HepG2 (cell line): ENCODE measurements around the gene TBC1D14. TPM values are rescaled to one million over a fixed set of nuclear protein-coding genes. Genes with fewer than 3 reads are reported as not detected.

Experiments
- RBM39 ChIP-seq: fragments of 200-400 bp; formaldehyde crosslinking; IDR thresholded peaks from one replicate; pipeline ENCODE4 v1.6.1; 2018; ENCODE audit warnings: antibody characterized with exemption, mild to moderate bottlenecking, low read depth, low read length; ENCODE audit not compliant: poor library complexity, severe bottlenecking
- SOX13 ChIP-seq, 3 experiments: fragments of 450-650 bp in 1 of 3; sonication (generic) in 1 of 3; formaldehyde crosslinking in 1 of 3; IDR thresholded peaks in 2 of 3; conservative IDR thresholded peaks in 1 of 3; 2 replicates each; pipeline versions ENCODE4 v1.5.0 to v1.6.1; 2016 to 2020; ENCODE audit warnings: antibody characterized with exemption in 1 of 3, mild to moderate bottlenecking in 1 of 3, missing compliant biosample characterization in 1 of 3, missing genetic modification reagents in 1 of 3, moderate library complexity in 1 of 3
- ZNF20 ChIP-seq: sonication (generic); formaldehyde crosslinking; IDR thresholded peaks from 2 replicates; pipeline ENCODE4 v1.4.0; 2020; ENCODE audit warnings: mild to moderate bottlenecking, moderate library complexity, missing genetic modification reagents
- ZNF703 ChIP-seq: sonication (generic); formaldehyde crosslinking; IDR thresholded peaks from 2 replicates; pipeline ENCODE4 v1.5.1; 2020; ENCODE audit warnings: missing genetic modification reagents, mild to moderate bottlenecking, moderate library complexity, borderline replicate concordance
- polyA plus RNA-seq, 8 experiments: library from polyadenylated mRNA; depleted of rRNA in 3 of 8; stranded (reverse) in 7 of 8; unstranded in 1 of 8; fragments of >200 nt; fragmentation: Illumina TruSeq in 4 of 8; extraction: Trizol in 4 of 8; gene quantifications; 2 replicates each; pipeline versions ENCODE4 v1.2.1 to v1.2.3, GENCODE V29; 2011 to 2016; ENCODE audit warnings: low read depth in 4 of 8, missing spikeins in 1 of 8, mixed read lengths in 1 of 8; ENCODE audit not compliant: insufficient read depth in 1 of 8
- total RNA-seq, 5 experiments: library from RNA; depleted of rRNA; stranded (reverse); fragments of >200 nt; fragmentation: Illumina TruSeq; extraction: Trizol; gene quantifications; 2 replicates each; pipeline ENCODE4 v1.2.3, GENCODE V29; 2016; ENCODE audit warnings: low read depth in 1 of 5
- TF ChIP-seq, protein P1 (sequence below): sonication (generic); formaldehyde crosslinking; IDR thresholded peaks from 2 replicates; pipeline ENCODE4 v1.4.0; 2020; ENCODE audit warnings: missing genetic modification reagents, mild to moderate bottlenecking, borderline replicate concordance
- TF ChIP-seq, protein P2 (sequence below): sonication (generic); formaldehyde crosslinking; IDR thresholded peaks from 2 replicates; pipeline ENCODE4 v1.4.0; 2020; ENCODE audit warnings: missing genetic modification reagents, borderline replicate concordance
- TF ChIP-seq, protein P3 (sequence below), 2 experiments: sonication (generic) in 1 of 2; formaldehyde crosslinking in 1 of 2; IDR thresholded peaks; 2 replicates each; pipeline versions ENCODE4 v1.6.1 to v1.9.0; 2014 to 2022; ENCODE audit warnings: antibody characterized with exemption in 1 of 2, borderline replicate concordance in 1 of 2, inconsistent platforms in 1 of 2, low read depth in 1 of 2, missing genetic modification reagents in 1 of 2
- TF ChIP-seq, protein P4 (sequence below): sonication (generic); formaldehyde crosslinking; IDR thresholded peaks from 2 replicates; pipeline ENCODE4 v1.4.0; 2020; ENCODE audit warnings: missing genetic modification reagents
- TF ChIP-seq, protein P5 (sequence below): sonication (generic); formaldehyde crosslinking; IDR thresholded peaks from 2 replicates; pipeline ENCODE4 v1.8.1; 2022; ENCODE audit warnings: mild to moderate bottlenecking, missing genetic modification reagents

Gene TBC1D14
- total and polyA plus RNA-seq, 2 of the 13 experiments (the other 11 are each of a cell fraction or from before 2014, with no cell fraction given): 29.5 to 46.5 TPM

DNA sequence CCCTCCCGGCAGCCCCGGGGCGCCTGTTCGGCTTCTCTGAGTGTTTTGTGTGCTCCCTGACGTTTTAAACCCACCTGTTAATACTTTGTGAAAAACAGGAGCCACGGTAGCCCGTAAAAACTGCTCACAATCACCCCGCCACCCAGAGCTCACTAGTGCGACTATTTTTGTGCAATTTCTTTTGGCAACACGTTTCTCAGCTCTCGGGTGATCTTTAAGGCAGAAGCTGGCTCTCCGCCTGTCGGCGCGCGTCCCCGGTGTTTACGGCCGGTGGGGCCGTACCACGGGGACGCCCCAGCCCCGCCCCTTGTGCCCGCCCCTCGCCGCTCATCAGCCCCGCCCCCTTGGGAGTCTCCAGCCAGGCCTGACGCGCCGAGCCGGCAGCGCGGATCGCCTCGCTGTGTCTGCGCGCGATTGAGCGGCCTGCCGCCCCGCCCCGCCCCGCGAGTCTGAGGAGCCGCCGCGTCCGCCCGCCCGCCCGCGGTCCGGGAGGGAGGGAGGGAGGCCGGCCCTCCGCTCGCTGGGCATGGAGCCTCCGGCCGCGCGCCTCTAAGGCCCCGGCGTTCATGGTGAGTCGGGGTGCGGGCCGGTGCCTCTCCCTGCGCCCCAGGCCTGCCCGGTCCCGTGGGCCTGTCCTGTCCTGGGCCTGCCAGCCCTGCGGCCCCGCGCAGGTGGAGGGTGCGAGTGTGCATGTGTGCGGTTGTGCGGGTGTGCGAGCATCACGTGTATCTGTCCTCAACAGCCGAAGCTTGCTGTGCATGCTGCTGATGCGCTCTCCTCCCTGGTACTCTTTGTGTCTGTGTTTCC is 77.4 kb downstream of the TBC1D14 start (continued):
- TF ChIP-seq, protein P1, sequence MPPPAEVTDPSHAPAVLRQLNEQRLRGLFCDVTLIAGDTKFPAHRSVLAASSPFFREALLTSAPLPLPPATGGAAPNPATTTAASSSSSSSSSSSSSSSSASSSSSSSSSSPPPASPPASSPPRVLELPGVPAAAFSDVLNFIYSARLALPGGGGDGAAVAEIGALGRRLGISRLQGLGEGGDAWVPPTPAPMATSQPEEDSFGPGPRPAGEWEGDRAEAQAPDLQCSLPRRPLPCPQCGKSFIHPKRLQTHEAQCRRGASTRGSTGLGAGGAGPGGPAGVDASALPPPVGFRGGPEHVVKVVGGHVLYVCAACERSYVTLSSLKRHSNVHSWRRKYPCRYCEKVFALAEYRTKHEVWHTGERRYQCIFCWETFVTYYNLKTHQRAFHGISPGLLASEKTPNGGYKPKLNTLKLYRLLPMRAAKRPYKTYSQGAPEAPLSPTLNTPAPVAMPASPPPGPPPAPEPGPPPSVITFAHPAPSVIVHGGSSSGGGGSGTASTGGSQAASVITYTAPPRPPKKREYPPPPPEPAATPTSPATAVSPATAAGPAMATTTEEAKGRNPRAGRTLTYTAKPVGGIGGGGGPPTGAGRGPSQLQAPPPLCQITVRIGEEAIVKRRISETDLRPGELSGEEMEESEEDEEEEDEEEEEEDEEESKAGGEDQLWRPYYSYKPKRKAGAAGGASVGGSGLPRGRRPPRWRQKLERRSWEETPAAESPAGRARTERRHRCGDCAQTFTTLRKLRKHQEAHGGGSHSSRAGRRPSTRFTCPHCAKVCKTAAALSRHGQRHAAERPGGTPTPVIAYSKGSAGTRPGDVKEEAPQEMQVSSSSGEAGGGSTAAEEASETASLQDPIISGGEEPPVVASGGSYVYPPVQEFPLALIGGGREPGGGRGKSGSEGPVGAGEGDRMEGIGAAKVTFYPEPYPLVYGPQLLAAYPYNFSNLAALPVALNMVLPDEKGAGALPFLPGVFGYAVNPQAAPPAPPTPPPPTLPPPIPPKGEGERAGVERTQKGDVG: no peak
- TF ChIP-seq ZNF20: no peak
- TF ChIP-seq, protein P2, sequence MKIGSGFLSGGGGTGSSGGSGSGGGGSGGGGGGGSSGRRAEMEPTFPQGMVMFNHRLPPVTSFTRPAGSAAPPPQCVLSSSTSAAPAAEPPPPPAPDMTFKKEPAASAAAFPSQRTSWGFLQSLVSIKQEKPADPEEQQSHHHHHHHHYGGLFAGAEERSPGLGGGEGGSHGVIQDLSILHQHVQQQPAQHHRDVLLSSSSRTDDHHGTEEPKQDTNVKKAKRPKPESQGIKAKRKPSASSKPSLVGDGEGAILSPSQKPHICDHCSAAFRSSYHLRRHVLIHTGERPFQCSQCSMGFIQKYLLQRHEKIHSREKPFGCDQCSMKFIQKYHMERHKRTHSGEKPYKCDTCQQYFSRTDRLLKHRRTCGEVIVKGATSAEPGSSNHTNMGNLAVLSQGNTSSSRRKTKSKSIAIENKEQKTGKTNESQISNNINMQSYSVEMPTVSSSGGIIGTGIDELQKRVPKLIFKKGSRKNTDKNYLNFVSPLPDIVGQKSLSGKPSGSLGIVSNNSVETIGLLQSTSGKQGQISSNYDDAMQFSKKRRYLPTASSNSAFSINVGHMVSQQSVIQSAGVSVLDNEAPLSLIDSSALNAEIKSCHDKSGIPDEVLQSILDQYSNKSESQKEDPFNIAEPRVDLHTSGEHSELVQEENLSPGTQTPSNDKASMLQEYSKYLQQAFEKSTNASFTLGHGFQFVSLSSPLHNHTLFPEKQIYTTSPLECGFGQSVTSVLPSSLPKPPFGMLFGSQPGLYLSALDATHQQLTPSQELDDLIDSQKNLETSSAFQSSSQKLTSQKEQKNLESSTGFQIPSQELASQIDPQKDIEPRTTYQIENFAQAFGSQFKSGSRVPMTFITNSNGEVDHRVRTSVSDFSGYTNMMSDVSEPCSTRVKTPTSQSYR (CRISPR knock-in tag): no peak
- TF ChIP-seq, protein P3, sequence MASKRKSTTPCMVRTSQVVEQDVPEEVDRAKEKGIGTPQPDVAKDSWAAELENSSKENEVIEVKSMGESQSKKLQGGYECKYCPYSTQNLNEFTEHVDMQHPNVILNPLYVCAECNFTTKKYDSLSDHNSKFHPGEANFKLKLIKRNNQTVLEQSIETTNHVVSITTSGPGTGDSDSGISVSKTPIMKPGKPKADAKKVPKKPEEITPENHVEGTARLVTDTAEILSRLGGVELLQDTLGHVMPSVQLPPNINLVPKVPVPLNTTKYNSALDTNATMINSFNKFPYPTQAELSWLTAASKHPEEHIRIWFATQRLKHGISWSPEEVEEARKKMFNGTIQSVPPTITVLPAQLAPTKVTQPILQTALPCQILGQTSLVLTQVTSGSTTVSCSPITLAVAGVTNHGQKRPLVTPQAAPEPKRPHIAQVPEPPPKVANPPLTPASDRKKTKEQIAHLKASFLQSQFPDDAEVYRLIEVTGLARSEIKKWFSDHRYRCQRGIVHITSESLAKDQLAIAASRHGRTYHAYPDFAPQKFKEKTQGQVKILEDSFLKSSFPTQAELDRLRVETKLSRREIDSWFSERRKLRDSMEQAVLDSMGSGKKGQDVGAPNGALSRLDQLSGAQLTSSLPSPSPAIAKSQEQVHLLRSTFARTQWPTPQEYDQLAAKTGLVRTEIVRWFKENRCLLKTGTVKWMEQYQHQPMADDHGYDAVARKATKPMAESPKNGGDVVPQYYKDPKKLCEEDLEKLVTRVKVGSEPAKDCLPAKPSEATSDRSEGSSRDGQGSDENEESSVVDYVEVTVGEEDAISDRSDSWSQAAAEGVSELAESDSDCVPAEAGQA (IDR thresholded peaks at IDR 0.05; ENCODE audit: low read depth): no peak
- TF ChIP-seq, protein P3 (CRISPR knock-in tag; IDR thresholded peaks at IDR 0.05; ENCODE audit: borderline replicate concordance): 0 out of 2 replicates have a peak, but pooled peaks have one; percentile 29
- TF ChIP-seq SOX13 (IDR thresholded peaks at IDR 0.05): no peak
- TF ChIP-seq SOX13 (CRISPR knock-in tag; conservative IDR thresholded peaks at IDR 0.05 in 1 of 2, IDR thresholded peaks at IDR 0.05 in 1 of 2): no peak; a peak in 1 of 4 replicates
- TF ChIP-seq, protein P4, sequence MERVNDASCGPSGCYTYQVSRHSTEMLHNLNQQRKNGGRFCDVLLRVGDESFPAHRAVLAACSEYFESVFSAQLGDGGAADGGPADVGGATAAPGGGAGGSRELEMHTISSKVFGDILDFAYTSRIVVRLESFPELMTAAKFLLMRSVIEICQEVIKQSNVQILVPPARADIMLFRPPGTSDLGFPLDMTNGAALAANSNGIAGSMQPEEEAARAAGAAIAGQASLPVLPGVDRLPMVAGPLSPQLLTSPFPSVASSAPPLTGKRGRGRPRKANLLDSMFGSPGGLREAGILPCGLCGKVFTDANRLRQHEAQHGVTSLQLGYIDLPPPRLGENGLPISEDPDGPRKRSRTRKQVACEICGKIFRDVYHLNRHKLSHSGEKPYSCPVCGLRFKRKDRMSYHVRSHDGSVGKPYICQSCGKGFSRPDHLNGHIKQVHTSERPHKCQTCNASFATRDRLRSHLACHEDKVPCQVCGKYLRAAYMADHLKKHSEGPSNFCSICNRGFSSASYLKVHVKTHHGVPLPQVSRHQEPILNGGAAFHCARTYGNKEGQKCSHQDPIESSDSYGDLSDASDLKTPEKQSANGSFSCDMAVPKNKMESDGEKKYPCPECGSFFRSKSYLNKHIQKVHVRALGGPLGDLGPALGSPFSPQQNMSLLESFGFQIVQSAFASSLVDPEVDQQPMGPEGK (CRISPR knock-in tag): no peak
- TF ChIP-seq RBM39: peak; percentile 61
- TF ChIP-seq, protein P5, sequence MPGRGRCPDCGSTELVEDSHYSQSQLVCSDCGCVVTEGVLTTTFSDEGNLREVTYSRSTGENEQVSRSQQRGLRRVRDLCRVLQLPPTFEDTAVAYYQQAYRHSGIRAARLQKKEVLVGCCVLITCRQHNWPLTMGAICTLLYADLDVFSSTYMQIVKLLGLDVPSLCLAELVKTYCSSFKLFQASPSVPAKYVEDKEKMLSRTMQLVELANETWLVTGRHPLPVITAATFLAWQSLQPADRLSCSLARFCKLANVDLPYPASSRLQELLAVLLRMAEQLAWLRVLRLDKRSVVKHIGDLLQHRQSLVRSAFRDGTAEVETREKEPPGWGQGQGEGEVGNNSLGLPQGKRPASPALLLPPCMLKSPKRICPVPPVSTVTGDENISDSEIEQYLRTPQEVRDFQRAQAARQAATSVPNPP (CRISPR knock-in tag): no peak
- TF ChIP-seq ZNF703 (CRISPR knock-in tag): no peak
